ENCODE measurements around the gene TMA7. TPM values are rescaled to one million over a fixed set of nuclear protein-coding genes. Genes with fewer than 3 reads are reported as not detected.

Gene TMA7
- total RNA-seq, 3 donors from 2014 or later = 130 to 193 (median 153) TPM

DNA sequence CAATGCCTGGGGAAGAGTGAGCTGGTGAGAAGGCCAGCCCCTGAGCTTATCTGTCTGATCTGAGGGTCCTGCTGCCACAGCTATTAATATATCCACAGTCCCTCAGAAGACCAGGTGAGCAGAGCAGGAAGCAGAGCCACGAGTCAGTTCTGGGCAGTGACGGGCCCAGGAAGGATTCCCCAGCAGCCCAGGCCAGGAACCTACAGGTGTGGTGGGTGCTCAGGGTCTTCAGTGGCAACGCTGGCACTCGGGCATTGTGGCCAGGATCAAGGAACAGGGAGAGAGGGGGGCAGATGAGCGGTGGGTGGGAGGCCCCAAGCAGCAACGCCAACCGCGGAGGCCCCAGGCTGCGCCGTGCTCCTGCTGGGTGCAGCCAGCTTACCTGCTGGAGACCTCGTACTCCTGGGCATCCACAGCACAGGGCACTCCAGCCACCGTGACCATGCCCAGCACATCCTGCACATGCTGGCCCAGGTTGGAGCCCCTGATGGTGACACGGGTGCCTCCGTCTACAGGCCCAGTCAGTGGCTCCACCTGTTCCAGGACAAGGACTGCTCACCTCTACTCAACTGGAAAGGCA lies 22.4 kb upstream of the TMA7 start:
- no peaks in the 10 kb centered on the region for H3K36me3 ChIP-seq (ENCODE audit: low read depth)

DNA sequence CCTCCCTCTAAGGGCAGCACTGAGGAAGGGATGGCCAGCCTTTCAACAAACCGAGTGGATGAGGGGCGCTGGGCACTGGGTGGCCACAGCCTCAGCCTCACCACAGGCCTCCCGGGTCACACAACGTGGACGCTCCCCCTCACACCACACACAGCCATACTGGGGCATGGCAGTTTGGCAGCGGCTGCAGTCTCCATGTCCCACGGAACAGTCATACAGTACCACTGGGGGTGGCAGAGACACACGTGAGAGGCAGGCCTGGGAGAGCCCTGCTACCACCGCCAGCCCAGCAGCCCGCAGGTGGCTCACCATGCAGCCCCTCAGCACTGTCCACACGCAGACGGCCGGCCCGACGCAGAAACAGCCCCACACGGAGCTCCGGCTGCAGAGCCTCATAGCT lies 21.9 kb upstream of the TMA7 start:
- Histone ChIP-seq H3K9me3 (no peaks in the 10 kb centered on the region), H3K4me1 (ENCODE audit: low read depth) (no peaks in the 10 kb centered on the region), H3K4me3 (no peak overlapping the region), H3K36me3 (ENCODE audit: low read depth) (no peaks in the 10 kb centered on the region)
- DNase-seq = no peak
- intact Hi-C loops (cut with DNase I, micrococcal nuclease) = no loop called here
- ATAC-seq = no peak
- TF ChIP-seq, protein P1, sequence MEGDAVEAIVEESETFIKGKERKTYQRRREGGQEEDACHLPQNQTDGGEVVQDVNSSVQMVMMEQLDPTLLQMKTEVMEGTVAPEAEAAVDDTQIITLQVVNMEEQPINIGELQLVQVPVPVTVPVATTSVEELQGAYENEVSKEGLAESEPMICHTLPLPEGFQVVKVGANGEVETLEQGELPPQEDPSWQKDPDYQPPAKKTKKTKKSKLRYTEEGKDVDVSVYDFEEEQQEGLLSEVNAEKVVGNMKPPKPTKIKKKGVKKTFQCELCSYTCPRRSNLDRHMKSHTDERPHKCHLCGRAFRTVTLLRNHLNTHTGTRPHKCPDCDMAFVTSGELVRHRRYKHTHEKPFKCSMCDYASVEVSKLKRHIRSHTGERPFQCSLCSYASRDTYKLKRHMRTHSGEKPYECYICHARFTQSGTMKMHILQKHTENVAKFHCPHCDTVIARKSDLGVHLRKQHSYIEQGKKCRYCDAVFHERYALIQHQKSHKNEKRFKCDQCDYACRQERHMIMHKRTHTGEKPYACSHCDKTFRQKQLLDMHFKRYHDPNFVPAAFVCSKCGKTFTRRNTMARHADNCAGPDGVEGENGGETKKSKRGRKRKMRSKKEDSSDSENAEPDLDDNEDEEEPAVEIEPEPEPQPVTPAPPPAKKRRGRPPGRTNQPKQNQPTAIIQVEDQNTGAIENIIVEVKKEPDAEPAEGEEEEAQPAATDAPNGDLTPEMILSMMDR (IDR thresholded peaks at IDR 0.05) = no peak

More for the DNA sequence above, 22.4 kb upstream of the TMA7 start:
- no peak overlapping the region for H3K4me3 ChIP-seq
- no peaks in the 10 kb centered on the region for H3K9me3 ChIP-seq
- H3K4me1 ChIP-seq (ENCODE audit: low read depth) = no peaks in the 10 kb centered on the region
- TF ChIP-seq, protein P1 (IDR thresholded peaks at IDR 0.05) = no peak
- no peak for ATAC-seq
- DNase-seq = peak in 1 of 3 donors; percentile 34
- intact Hi-C loops (cut with DNase I, micrococcal nuclease) = no loop called here

DNA sequence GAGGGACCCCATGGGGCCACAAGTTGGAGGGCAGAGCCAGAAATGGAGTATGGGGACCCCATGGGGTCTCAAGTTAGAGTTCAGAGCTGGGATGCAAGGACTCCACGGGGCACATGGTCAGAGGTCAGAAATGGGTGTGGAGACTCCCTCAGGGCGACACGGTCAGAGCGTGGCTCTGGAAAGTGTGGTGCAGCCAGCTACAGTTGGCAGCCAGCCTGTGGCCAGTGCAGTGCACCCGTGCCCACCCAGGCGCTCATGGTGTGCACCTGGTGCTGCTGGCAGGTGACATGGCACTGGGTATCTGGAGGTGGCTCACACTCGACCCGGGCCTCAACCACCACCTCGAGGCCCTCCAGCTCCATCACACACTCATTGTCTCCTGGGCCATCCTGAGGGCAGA lies 21.4 kb upstream of the TMA7 start:
- H3K4me3 ChIP-seq = no peak overlapping the region
- DNase-seq = no peak
- H3K4me1 ChIP-seq (ENCODE audit: low read depth) = no peaks in the 10 kb centered on the region
- TF ChIP-seq, protein P1 (IDR thresholded peaks at IDR 0.05) = no peak
- ATAC-seq = no peak
- intact Hi-C loops (cut with DNase I, micrococcal nuclease) = no loop called here
- no peaks in the 10 kb centered on the region for H3K9me3 ChIP-seq
- no peaks in the 10 kb centered on the region for H3K36me3 ChIP-seq (ENCODE audit: low read depth)

DNA sequence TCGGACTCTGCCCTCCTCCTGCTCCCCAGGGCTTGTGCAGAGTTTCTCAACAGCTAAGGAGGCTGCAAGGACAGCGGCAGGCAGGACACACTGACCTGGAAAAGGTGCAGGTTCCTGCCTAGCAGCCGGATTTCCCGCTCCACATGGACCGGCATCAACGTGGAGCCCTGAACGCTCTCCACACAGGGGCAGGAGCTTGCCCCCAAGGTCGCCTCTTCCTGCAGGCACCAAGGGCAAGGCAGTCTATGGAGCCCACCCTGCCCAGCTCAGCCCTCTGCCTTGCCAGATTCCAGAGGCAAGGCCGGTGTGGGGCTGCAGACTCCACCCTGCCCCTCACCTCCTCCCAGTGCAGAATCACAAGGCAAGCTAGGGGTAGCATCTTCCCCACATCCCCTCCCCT lies 20.9 kb upstream of the TMA7 start:
- Histone ChIP-seq H3K4me3 (no peak overlapping the region), H3K4me1 (ENCODE audit: low read depth) (no peaks in the 10 kb centered on the region), H3K36me3 (ENCODE audit: low read depth) (no peaks in the 10 kb centered on the region), H3K9me3 (no peaks in the 10 kb centered on the region)
- no peak for ATAC-seq
- TF ChIP-seq, protein P1 (IDR thresholded peaks at IDR 0.05) = no peak
- DNase-seq = no peak
- intact Hi-C loops (cut with DNase I, micrococcal nuclease) = no loop called here

DNA sequence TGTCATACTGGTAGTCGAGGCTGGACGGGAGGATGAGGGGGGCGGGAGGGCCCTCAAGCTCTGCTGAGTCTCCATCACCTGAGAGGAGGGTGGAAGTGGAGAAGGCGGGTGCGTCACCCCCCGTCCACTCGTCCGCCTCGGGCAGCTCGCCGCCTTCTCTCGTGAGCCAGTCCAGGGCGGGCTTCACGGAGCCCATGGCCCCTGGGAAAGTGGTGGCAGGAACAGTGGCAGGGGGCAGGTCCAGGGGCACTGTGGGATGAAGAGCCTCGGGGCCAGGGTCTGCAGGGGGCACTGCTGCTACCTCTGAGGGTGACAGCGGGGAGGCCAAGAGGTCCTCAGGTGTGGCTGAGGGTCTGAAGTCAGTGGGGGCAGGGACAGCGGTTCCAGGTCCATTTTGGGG lies 20.5 kb upstream of the TMA7 start:
- H3K4me3 ChIP-seq = no peak overlapping the region
- intact Hi-C loops (cut with DNase I, micrococcal nuclease) = no loop called here
- H3K9me3 ChIP-seq = no peaks in the 10 kb centered on the region
- no peak for ATAC-seq
- TF ChIP-seq, protein P1 (IDR thresholded peaks at IDR 0.05) = no peak
- H3K36me3 ChIP-seq (ENCODE audit: low read depth) = no peaks in the 10 kb centered on the region
- no peak for DNase-seq
- H3K4me1 ChIP-seq (ENCODE audit: low read depth) = no peaks in the 10 kb centered on the region

DNA sequence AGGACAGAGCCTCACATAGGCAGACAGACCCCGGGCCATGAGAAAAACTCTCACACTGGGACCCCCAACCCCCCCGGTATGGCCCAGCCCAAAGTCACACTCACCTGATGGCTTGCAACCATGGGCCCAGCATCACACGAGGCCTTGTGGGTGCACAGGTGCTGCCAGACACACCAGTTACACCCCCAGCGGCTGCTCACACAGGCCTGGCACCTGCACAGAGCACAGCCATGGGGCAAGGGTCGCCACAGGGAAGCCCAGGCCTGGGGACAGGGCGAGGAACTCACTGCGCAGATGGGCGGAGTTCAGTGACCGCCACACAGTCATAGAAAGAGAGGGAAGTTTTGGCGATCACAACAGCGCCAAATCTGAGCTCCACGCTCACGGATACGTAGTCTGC lies 19.5 kb upstream of the TMA7 start:
- ATAC-seq (no peak), DNase-seq (no peak)
- no peaks in the 10 kb centered on the region for H3K4me1 ChIP-seq (ENCODE audit: low read depth)
- TF ChIP-seq, protein P1 (IDR thresholded peaks at IDR 0.05) = no peak
- intact Hi-C loops (cut with DNase I, micrococcal nuclease) = no loop called here
- no peaks in the 10 kb centered on the region for H3K9me3 ChIP-seq
- no peak overlapping the region for H3K4me3 ChIP-seq
- no peaks in the 10 kb centered on the region for H3K36me3 ChIP-seq (ENCODE audit: low read depth)
